Measurements from ENCODE around the gene RITA1. TPM values are rescaled to one million over a fixed set of nuclear protein-coding genes. Genes with fewer than 3 reads are reported as not detected.

RITA1 gene
- total RNA-seq, 1 experiment from 2014 or later: 20.7 TPM

DNA sequence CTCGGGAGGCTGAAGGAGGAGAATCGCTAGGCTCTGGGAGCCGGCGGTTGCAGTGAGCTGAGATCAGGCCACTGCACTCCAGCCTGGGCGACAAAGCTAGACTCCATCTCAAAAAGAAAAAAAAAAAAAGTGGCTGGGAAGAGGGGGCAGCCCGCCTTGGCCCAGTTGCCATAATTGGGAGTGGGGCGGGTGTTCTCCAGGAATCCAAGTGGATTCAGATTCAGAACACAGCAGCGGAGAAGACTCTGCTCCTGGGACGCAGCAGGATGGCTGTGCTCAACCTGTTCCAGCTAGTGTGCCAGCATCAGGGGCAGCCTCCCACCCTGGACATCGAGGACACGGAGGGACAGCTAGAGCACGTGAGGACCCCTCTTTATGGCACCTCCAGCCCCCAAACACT, 30.5 kb upstream of the RITA1 start:
- Histone ChIP-seq H4K20me1 (ENCODE audit: insufficient read depth) (no peaks in the 10 kb centered on the region), H3K79me2 (ENCODE audit: insufficient read depth, low read length) (no peaks in the 10 kb centered on the region), H3K9me2 (ENCODE audit: insufficient read depth) (no peaks in the 10 kb centered on the region), H3K36me3 (ENCODE audit: control insufficient read depth in 1 of 2, insufficient read depth in 2 of 2, low read length in 2 of 2) (peaks cover 10 to 18% of the 10 kb centered on the region in 2 experiments; a peak in 3 of 4 replicates), H3K4me3 (replicated peaks in 1 of 2; ENCODE audit: low read depth in 1 of 2, low read length in 2 of 2) (no peak overlapping the region), H2AFZ (ENCODE audit: low read depth, low read length, poor library complexity, severe bottlenecking) (no peak overlapping the region), H3K4me2 (ENCODE audit: low read length) (no peak overlapping the region), H3K9ac (ENCODE audit: low read length) (no peak overlapping the region), H3K4me1 (ENCODE audit: control insufficient read depth in 1 of 2, insufficient read depth in 2 of 2, low read length in 2 of 2) (peaks cover 8 to 22% of the 10 kb centered on the region in 2 experiments), H3K27ac (ENCODE audit: low read depth, low read length) (no peak overlapping the region), H3K9me3 (ENCODE audit: control insufficient read depth in 1 of 2, insufficient read depth in 1 of 2, low read depth in 1 of 2, low read length in 2 of 2) (no peaks in the 10 kb centered on the region), H3K27me3 (ENCODE audit: insufficient read depth, low read length) (no peaks in the 10 kb centered on the region)
- BruUV-seq (replicated peaks): no TSS peak
- ATAC-seq: no peak
- no peak for DNase-seq (ENCODE audit: low read depth, low spot score)
- TF ChIP-seq SIN3A (IDR thresholded peaks at IDR 0.05; ENCODE audit: low read depth) (no peak), CBX3 (IDR thresholded peaks at IDR 0.05; ENCODE audit: low read depth) (no peak), POLR2A (IDR thresholded peaks at IDR 0.05; ENCODE audit: borderline replicate concordance, extremely low read depth, insufficient read depth, insufficient read length) (no peak), REST (IDR thresholded peaks at IDR 0.05; ENCODE audit: low read depth) (no peak), POLR2AphosphoS5 (IDR thresholded peaks at IDR 0.05; ENCODE audit: low read depth, low read length) (no peak), EGR1 (IDR thresholded peaks at IDR 0.05; ENCODE audit: low read depth) (no peak), ELF1 (IDR thresholded peaks at IDR 0.05; ENCODE audit: borderline replicate concordance, low read depth) (no peak), SRF (IDR thresholded peaks at IDR 0.05; ENCODE audit: low read depth) (no peak), FOSL1 (IDR thresholded peaks at IDR 0.05; ENCODE audit: low read depth) (no peak), EZH2phosphoT487 (IDR thresholded peaks at IDR 0.05; ENCODE audit: borderline replicate concordance) (no peak), ZFX (IDR thresholded peaks at IDR 0.05) (no peak), ZNF274 (IDR thresholded peaks at IDR 0.05; ENCODE audit: low read depth, low read length) (no peak), ATF3 (IDR thresholded peaks at IDR 0.05) (no peak), CEBPB (IDR thresholded peaks at IDR 0.05; ENCODE audit: low read depth) (no peak), JUND (IDR thresholded peaks at IDR 0.05) (no peak), EZH2 (IDR thresholded peaks at IDR 0.05) (no peak)
- TF ChIP-seq, protein P1, sequence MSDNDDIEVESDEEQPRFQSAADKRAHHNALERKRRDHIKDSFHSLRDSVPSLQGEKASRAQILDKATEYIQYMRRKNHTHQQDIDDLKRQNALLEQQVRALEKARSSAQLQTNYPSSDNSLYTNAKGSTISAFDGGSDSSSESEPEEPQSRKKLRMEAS (IDR thresholded peaks at IDR 0.05): no peak
- ChIA-PET RAD21 (ENCODE audit: low non-redundant PET in 1 of 2, low total read pairs in 2 of 2, uncharacterized antibody in 2 of 2, unreplicated experiment in 2 of 2) (no interaction called here), POLR2A (no interaction called here), CTCF (no interaction called here)
- intact Hi-C loops (cut with micrococcal nuclease): no loop called here
